NCI-H510A (cell line): ENCODE results near the gene SLC12A7.
"Not testable (repeated sequence)": the region's sequence is repeated elsewhere in the genome, so short reads cannot be mapped to it uniquely, and the experiment has no call there.

Experiments
- DNase-seq: peaks from one replicate; lab custom pipeline; 2025; lab: John Stamatoyannopoulos, UW

The SLC12A7 gene

GRCh38 chr5:1109542-1110306 lies 2.1 kb downstream of the SLC12A7 start:
- no peak for DNase-seq

GRCh38 chr5:1108865-1109174 lies 3.0 kb downstream of the SLC12A7 start:
- DNase-seq: no peak

GRCh38 chr5:1108023-1108864 lies 3.6 kb downstream of the SLC12A7 start:
- no peak for DNase-seq

- DNase-seq: no peak
Measured at GRCh38 chr5:1107167-1108022, 4.5 kb downstream of the SLC12A7 start.

- DNase-seq: no peak
Measured at GRCh38 chr5:1106385-1107166, 5.3 kb downstream of the SLC12A7 start.

- no peak for DNase-seq
Measured at GRCh38 chr5:1105350-1106265, 6.3 kb downstream of the SLC12A7 start.

GRCh38 chr5:1104327-1105006 lies 7.4 kb downstream of the SLC12A7 start:
- DNase-seq: no peak

- no peak for DNase-seq
Measured at GRCh38 chr5:1103505-1104326, 8.1 kb downstream of the SLC12A7 start.

GRCh38 chr5:1103093-1103492 lies 8.8 kb downstream of the SLC12A7 start:
- no peak for DNase-seq

- DNase-seq: no peak
Measured at GRCh38 chr5:1101961-1102713, 9.7 kb downstream of the SLC12A7 start.

GRCh38 chr5:1100664-1101574 lies 10.9 kb downstream of the SLC12A7 start:
- DNase-seq: no peak

- DNase-seq: no peak
Measured at GRCh38 chr5:1099926-1100663, 11.8 kb downstream of the SLC12A7 start.

- no peak for DNase-seq
Measured at GRCh38 chr5:1098986-1099597, 12.8 kb downstream of the SLC12A7 start.

GRCh38 chr5:1097988-1098385 lies 13.9 kb downstream of the SLC12A7 start:
- not testable (repeated sequence) for DNase-seq

GRCh38 chr5:1097381-1097987 lies 14.4 kb downstream of the SLC12A7 start:
- no peak for DNase-seq

GRCh38 chr5:1096838-1097237 lies 15.0 kb downstream of the SLC12A7 start:
- no peak for DNase-seq
